Activated CD4-positive, alpha-beta T cell treated with anti-CD3 and anti-CD28 coated beads for 36 hours (primary cell): Measurements from ENCODE around the gene CDH2. TPM values are rescaled to one million over a fixed set of nuclear protein-coding genes. Genes with fewer than 3 reads are reported as not detected.

Experiments used
- ATAC-seq: fragments of 200-7000 bp; cut with Tn5 transposase; one replicate; pipeline ENCODE4 v1.10.0; 2021; ENCODE audit warnings: mild to moderate bottlenecking, moderate library complexity
- CTCF ChIA-PET: fragments of 350-600 bp; sonication (Branson Sonifier 250); formaldehyde crosslinking; loops from one replicate; lab custom pipeline; 2021; ENCODE audit warnings: antibody characterized with exemption; lab: Charles Lee
- POLR2A ChIA-PET: fragments of 350-600 bp; sonication (Branson Sonifier 250); formaldehyde crosslinking; loops from one replicate; lab custom pipeline; 2021; ENCODE audit warnings: antibody characterized with exemption, inconsistent platforms; lab: Charles Lee
- DNase-seq: peaks from one replicate; pipeline ENCODE4 v3.0.0-alpha.2; 2020
- H3K27ac Mint-ChIP-seq: one replicate; pipeline ENCODE4 v1.8.0; 2021; ENCODE audit warnings: mixed read lengths
- H3K27me3 Mint-ChIP-seq: one replicate; pipeline ENCODE4 v1.8.0; 2021; ENCODE audit warnings: mixed read lengths
- H3K36me3 Mint-ChIP-seq: one replicate; pipeline ENCODE4 v1.8.0; 2021; ENCODE audit warnings: low read depth, mixed read lengths
- H3K4me1 Mint-ChIP-seq: one replicate; pipeline ENCODE4 v1.8.0; 2021; ENCODE audit warnings: mixed read lengths
- H3K4me3 Mint-ChIP-seq: one replicate; pipeline ENCODE4 v1.8.0; 2021; ENCODE audit warnings: mild to moderate bottlenecking, moderate library complexity, mixed read lengths
- H3K9me3 Mint-ChIP-seq: one replicate; pipeline ENCODE4 v1.8.0; 2021; ENCODE audit warnings: low read depth, mixed read lengths
- intact Hi-C, 2 experiments: fragments of 100-400 bp; cut with DNase I in 1 of 2; cut with micrococcal nuclease in 1 of 2; formaldehyde crosslinking; loops; one replicate each; pipeline versions ENCODE4 v1.14.2 to v1.15.1; 2022 to 2024; cut with DNase I, micrococcal nuclease
- total RNA-seq, 2 experiments: library from RNA; stranded (reverse); gene quantifications; one replicate each; pipeline ENCODE4 v1.2.3, GENCODE V29; 2021

CDH2 gene
- total RNA-seq, 2 experiments from 2014 or later = not detected

- intact Hi-C loops = no loop called here
- Mint-ChIP-seq H3K9me3 (peaks cover 7% of the 10 kb centered on the region), H3K27ac (no peak overlapping the region), H3K4me1 (no peaks in the 10 kb centered on the region), H3K4me3 (no peak overlapping the region), H3K27me3 (no peaks in the 10 kb centered on the region), H3K36me3 (no peaks in the 10 kb centered on the region)
- no peak for DNase-seq
- no peak for ATAC-seq
- ChIA-PET CTCF (no interaction called here), POLR2A (no interaction called here)
These were observed 102.9 kb downstream of the CDH2 start for GRCh38 chr18:28074076-28074475.

- H3K4me1 Mint-ChIP-seq = no peaks in the 10 kb centered on the region
- CTCF ChIA-PET = no interaction called here
- H3K36me3 Mint-ChIP-seq = no peaks in the 10 kb centered on the region
- H3K4me3 Mint-ChIP-seq = no peak overlapping the region
- intact Hi-C loops = no loop called here
- ATAC-seq (no peak), DNase-seq (no peak)
- H3K9me3 Mint-ChIP-seq = peaks cover 6% of the 10 kb centered on the region
- POLR2A ChIA-PET = no interaction called here
- no peaks in the 10 kb centered on the region for H3K27me3 Mint-ChIP-seq
- H3K27ac Mint-ChIP-seq = no peak overlapping the region
These were observed 103.3 kb downstream of the CDH2 start for GRCh38 chr18:28073658-28074057.

DNA sequence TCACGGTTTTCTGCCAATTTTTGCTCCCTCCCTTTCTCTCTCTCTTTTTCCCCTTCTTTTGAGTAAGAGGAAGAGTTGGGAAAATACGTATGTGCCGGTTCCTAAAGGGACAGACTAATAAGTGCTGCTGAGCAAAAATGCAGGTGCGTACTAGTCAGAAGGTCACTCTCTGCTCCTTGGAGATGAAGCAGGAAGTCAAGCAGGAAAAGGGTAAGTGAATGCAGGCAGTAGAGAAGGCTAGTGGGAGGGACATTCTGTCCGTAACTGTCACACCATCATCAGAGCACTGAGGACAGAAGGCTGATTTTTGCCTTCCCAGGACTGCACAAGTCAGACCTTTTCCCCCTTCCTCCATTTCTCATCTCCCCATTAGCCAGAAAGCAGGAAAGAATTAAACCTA, 105.7 kb downstream of the CDH2 start:
- no peaks in the 10 kb centered on the region for H3K4me1 Mint-ChIP-seq
- H3K27ac Mint-ChIP-seq = no peak overlapping the region
- intact Hi-C loops = no loop called here
- POLR2A ChIA-PET = no interaction called here
- no peaks in the 10 kb centered on the region for H3K36me3 Mint-ChIP-seq
- CTCF ChIA-PET = no interaction called here
- ATAC-seq (no peak), DNase-seq (no peak)
- H3K4me3 Mint-ChIP-seq = no peak overlapping the region
- peaks cover 2% of the 10 kb centered on the region for H3K9me3 Mint-ChIP-seq
- H3K27me3 Mint-ChIP-seq = no peaks in the 10 kb centered on the region

DNA sequence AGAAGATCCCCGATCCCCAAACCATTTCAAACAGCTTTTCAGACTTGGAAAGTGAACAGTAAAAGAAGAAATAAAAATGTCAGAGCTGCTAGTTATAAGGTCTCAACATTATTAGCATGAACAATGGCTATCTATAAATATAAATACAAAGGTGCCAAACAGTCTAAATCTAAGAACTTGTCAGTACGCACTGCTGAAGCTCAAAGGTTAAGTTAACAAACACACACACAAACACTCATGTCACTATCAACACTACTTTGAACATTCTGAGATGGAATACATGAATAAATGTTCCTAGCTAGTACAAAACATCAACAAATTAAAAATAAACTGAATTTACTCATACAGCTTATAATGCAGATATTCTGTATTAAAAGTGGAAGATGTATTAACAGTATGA, 108.7 kb downstream of the CDH2 start:
- H3K36me3 Mint-ChIP-seq = no peaks in the 10 kb centered on the region
- H3K4me1 Mint-ChIP-seq = no peaks in the 10 kb centered on the region
- ChIA-PET CTCF (interaction anchor here (0.6 kb wide), 1 partner anchor 1369 kb away, joined by 3 read pairs; no protein-coding TSS in a partner anchor), POLR2A (interaction anchor here (0.6 kb wide), 1 partner anchor 311 kb away, joined by 7 read pairs; no protein-coding TSS in a partner anchor)
- intact Hi-C loops = loop anchor here in 1 of 2 experiments (10.0 kb wide), 1 partner anchor 57 kb away; no protein-coding TSS in a partner anchor
- DNase-seq (no peak), ATAC-seq (no peak)
- H3K9me3 Mint-ChIP-seq = peaks cover 4% of the 10 kb centered on the region
- no peak overlapping the region for H3K4me3 Mint-ChIP-seq
- no peak overlapping the region for H3K27ac Mint-ChIP-seq
- H3K27me3 Mint-ChIP-seq = no peaks in the 10 kb centered on the region

DNA sequence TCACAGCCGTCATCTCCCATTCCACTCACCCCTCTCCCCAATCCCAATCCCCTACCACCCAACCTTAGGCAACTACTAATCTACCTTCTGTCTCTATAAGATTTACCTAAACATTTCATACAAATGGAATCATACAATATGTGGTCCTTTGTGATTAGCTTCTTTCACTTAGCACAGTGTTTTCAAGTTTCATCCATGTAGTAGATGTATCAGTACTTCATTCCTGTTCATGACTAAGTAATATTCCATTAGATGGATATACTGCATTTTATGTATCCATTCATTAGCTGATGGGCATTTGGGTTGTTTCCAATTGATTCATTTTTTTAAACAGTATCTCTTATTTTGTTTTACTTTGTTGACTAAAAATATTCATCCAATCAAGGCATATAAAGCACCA, 109.6 kb downstream of the CDH2 start:
- Mint-ChIP-seq H3K27me3 (no peaks in the 10 kb centered on the region), H3K4me3 (no peak overlapping the region), H3K27ac (no peak overlapping the region), H3K36me3 (no peaks in the 10 kb centered on the region), H3K4me1 (no peaks in the 10 kb centered on the region), H3K9me3 (peaks cover 3% of the 10 kb centered on the region)
- CTCF ChIA-PET = no interaction called here
- intact Hi-C loops = loop anchor here in 1 of 2 experiments (10.0 kb wide), 1 partner anchor 57 kb away; no protein-coding TSS in a partner anchor
- POLR2A ChIA-PET = no interaction called here
- DNase-seq = no peak
- no peak for ATAC-seq

- no peak for DNase-seq
- intact Hi-C loops = loop anchor here in 1 of 2 experiments (10.0 kb wide), 1 partner anchor 59 kb away; no protein-coding TSS in a partner anchor
- no peak overlapping the region for H3K27ac Mint-ChIP-seq
- no peak overlapping the region for H3K4me3 Mint-ChIP-seq
- no peaks in the 10 kb centered on the region for H3K4me1 Mint-ChIP-seq
- CTCF ChIA-PET = no interaction called here
- POLR2A ChIA-PET = no interaction called here
- H3K9me3 Mint-ChIP-seq = peaks cover 3% of the 10 kb centered on the region
- no peaks in the 10 kb centered on the region for H3K36me3 Mint-ChIP-seq
- no peak for ATAC-seq
- H3K27me3 Mint-ChIP-seq = no peaks in the 10 kb centered on the region
These were observed 111.1 kb downstream of the CDH2 start for GRCh38 chr18:28065793-28066186.

DNA sequence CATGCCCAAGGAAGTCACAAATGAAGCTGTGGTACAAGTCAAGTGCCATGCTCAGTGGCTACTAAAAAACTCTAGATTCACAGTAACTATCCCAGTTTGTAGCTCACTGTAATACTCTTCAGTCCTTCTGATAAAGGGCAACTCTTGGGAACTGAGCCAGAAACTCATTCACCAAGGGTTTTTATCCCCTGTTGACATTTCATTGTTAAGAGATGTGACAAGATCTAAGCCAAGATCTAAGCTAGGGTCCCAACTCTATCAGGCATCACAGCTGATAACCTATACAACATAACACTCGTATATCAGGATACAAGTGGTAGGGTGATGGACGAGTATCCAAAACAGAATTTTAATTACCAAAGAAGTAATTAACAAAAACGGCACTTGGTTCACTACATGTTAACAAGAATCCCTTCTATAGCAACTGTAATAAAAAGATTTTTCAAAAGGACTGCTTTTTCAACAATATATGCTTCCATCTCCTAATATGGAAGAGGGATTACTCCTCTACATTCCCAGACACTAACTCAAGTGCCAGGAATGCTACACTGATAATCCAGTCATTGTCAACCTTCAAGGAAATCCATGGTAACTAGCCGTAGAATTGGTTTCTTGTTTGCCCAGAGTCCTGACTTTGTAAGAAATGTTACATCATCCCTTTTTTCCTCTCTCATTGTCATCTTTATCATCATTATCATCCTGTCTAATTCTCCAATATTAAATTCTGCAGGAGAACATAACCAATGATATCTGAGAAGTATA, 111.7 kb downstream of the CDH2 start:
- CTCF ChIA-PET = no interaction called here
- no peak for DNase-seq
- no peaks in the 10 kb centered on the region for H3K4me1 Mint-ChIP-seq
- no peak overlapping the region for H3K4me3 Mint-ChIP-seq
- peaks cover 4% of the 10 kb centered on the region for H3K9me3 Mint-ChIP-seq
- H3K27ac Mint-ChIP-seq = no peak overlapping the region
- ATAC-seq = no peak
- H3K27me3 Mint-ChIP-seq = no peaks in the 10 kb centered on the region
- POLR2A ChIA-PET = no interaction called here
- intact Hi-C loops = loop anchor here in 1 of 2 experiments (10.0 kb wide), 1 partner anchor 60 kb away; no protein-coding TSS in a partner anchor
- no peaks in the 10 kb centered on the region for H3K36me3 Mint-ChIP-seq

- ChIA-PET CTCF (no interaction called here), POLR2A (no interaction called here)
- Mint-ChIP-seq H3K9me3 (peaks cover 4% of the 10 kb centered on the region), H3K4me3 (no peak overlapping the region), H3K27ac (no peak overlapping the region), H3K4me1 (no peaks in the 10 kb centered on the region), H3K36me3 (no peaks in the 10 kb centered on the region), H3K27me3 (no peaks in the 10 kb centered on the region)
- no peak for ATAC-seq
- no peak for DNase-seq
- intact Hi-C loops = loop anchor here in 1 of 2 experiments (10.0 kb wide), 1 partner anchor 61 kb away; no protein-coding TSS in a partner anchor
These were observed 113.0 kb downstream of the CDH2 start for GRCh38 chr18:28063926-28064325.

- H3K9me3 Mint-ChIP-seq = peaks cover 4% of the 10 kb centered on the region
- POLR2A ChIA-PET = no interaction called here
- no peaks in the 10 kb centered on the region for H3K36me3 Mint-ChIP-seq
- H3K4me3 Mint-ChIP-seq = no peak overlapping the region
- DNase-seq (no peak), ATAC-seq (no peak)
- CTCF ChIA-PET = no interaction called here
- intact Hi-C loops = loop anchor here in 1 of 2 experiments (10.0 kb wide), 1 partner anchor 61 kb away; no protein-coding TSS in a partner anchor
- no peak overlapping the region for H3K27ac Mint-ChIP-seq
- no peaks in the 10 kb centered on the region for H3K4me1 Mint-ChIP-seq
- H3K27me3 Mint-ChIP-seq = no peaks in the 10 kb centered on the region
These were observed 113.6 kb downstream of the CDH2 start for GRCh38 chr18:28063271-28063761.

- H3K4me3 Mint-ChIP-seq = no peak overlapping the region
- intact Hi-C loops = loop anchor here in 1 of 2 experiments (10.0 kb wide), 1 partner anchor 62 kb away; no protein-coding TSS in a partner anchor
- ChIA-PET CTCF (no interaction called here), POLR2A (no interaction called here)
- ATAC-seq (no peak), DNase-seq (no peak)
- peaks cover 4% of the 10 kb centered on the region for H3K9me3 Mint-ChIP-seq
- no peaks in the 10 kb centered on the region for H3K27me3 Mint-ChIP-seq
- H3K4me1 Mint-ChIP-seq = no peaks in the 10 kb centered on the region
- H3K36me3 Mint-ChIP-seq = no peaks in the 10 kb centered on the region
- H3K27ac Mint-ChIP-seq = no peak overlapping the region
These were observed 114.5 kb downstream of the CDH2 start for GRCh38 chr18:28062443-28062842.

GRCh38 chr18:28059861-28060260, 117.1 kb downstream of the CDH2 start:
- CTCF ChIA-PET = no interaction called here
- DNase-seq (no peak), ATAC-seq (no peak)
- no peaks in the 10 kb centered on the region for H3K4me1 Mint-ChIP-seq
- H3K4me3 Mint-ChIP-seq = no peak overlapping the region
- peaks cover 2% of the 10 kb centered on the region for H3K9me3 Mint-ChIP-seq
- H3K27ac Mint-ChIP-seq = no peak overlapping the region
- H3K36me3 Mint-ChIP-seq = no peaks in the 10 kb centered on the region
- intact Hi-C loops = loop anchor here in 1 of 2 experiments (10.0 kb wide), 1 partner anchor 65 kb away; no protein-coding TSS in a partner anchor
- no peaks in the 10 kb centered on the region for H3K27me3 Mint-ChIP-seq
- POLR2A ChIA-PET = no interaction called here

GRCh38 chr18:28050545-28050944, 126.4 kb downstream of the CDH2 start:
- no peak for ATAC-seq
- ChIA-PET POLR2A (no interaction called here), CTCF (no interaction called here)
- intact Hi-C loops = no loop called here
- Mint-ChIP-seq H3K27ac (no peak overlapping the region), H3K27me3 (no peaks in the 10 kb centered on the region), H3K36me3 (no peaks in the 10 kb centered on the region), H3K9me3 (peaks cover 1% of the 10 kb centered on the region), H3K4me1 (no peaks in the 10 kb centered on the region), H3K4me3 (no peak overlapping the region)
- no peak for DNase-seq
